Brain microvascular endothelial cell (primary cell): ENCODE measurements around the gene STK32B.

Experiments
- DNase-seq: peaks from one replicate; pipeline ENCODE4 v3.0.0-alpha.2; 2020
- H3K27ac ChIP-seq: fragments of 250-450 bp; sonication (Bioruptor Pico); 2 replicates; pipeline ENCODE4 v1.5.1; 2020; ENCODE audit warnings: mild to moderate bottlenecking, moderate library complexity
- H3K27me3 ChIP-seq: fragments of 250-450 bp; sonication (Bioruptor Pico); replicated peaks from 2 replicates; pipeline ENCODE4 v1.5.1; 2020; ENCODE audit warnings: mild to moderate bottlenecking
- H3K36me3 ChIP-seq: fragments of 250-450 bp; sonication (Bioruptor Pico); replicated peaks from 2 replicates; pipeline ENCODE4 v1.5.1; 2020; ENCODE audit warnings: mild to moderate bottlenecking
- H3K4me3 ChIP-seq: 2 replicates; pipeline ENCODE4 v1.5.1; 2011; ENCODE audit warnings: low read depth, mild to moderate bottlenecking, control low read depth, low read length, moderate library complexity
- in situ Hi-C: cut with HindIII; loops from 2 replicates; pipeline ENCODE4 v1.10.0; 2017; ENCODE audit warnings: low sequenced_read_pairs, low pct_ligation_motif_present
- TF ChIP-seq, protein P1 (sequence below): IDR thresholded peaks from 2 replicates; pipeline ENCODE4 v1.5.1; 2011; ENCODE audit warnings: low read depth, mild to moderate bottlenecking, moderate library complexity, low read length, control low read depth, inconsistent platforms; ENCODE audit errors: missing control alignments

The STK32B gene

DNA sequence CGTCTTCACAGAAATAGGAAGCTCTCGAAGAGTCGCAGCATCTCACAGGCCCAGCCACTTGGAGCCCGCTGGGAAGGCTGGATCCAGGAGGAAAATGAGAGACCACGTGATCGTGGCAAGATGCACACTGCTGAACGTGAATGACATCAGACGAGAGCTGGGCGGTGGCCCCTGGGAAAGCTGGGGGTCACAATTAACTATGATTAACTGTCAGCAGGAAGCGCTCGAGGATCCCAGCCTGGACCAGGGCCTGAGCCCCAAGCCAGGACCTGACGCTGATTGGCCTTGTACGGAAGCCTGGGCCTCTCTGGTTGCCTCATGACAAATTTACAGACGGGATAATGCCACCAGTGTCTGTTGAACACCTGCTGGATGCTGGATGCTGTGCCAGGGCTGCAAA is 335.6 kb downstream of the STK32B start:
- TF ChIP-seq, protein P1, sequence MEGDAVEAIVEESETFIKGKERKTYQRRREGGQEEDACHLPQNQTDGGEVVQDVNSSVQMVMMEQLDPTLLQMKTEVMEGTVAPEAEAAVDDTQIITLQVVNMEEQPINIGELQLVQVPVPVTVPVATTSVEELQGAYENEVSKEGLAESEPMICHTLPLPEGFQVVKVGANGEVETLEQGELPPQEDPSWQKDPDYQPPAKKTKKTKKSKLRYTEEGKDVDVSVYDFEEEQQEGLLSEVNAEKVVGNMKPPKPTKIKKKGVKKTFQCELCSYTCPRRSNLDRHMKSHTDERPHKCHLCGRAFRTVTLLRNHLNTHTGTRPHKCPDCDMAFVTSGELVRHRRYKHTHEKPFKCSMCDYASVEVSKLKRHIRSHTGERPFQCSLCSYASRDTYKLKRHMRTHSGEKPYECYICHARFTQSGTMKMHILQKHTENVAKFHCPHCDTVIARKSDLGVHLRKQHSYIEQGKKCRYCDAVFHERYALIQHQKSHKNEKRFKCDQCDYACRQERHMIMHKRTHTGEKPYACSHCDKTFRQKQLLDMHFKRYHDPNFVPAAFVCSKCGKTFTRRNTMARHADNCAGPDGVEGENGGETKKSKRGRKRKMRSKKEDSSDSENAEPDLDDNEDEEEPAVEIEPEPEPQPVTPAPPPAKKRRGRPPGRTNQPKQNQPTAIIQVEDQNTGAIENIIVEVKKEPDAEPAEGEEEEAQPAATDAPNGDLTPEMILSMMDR, result no peak
- Histone ChIP-seq H3K27ac (no peak overlapping the region), H3K36me3 (no peaks in the 10 kb centered on the region), H3K27me3 (no peaks in the 10 kb centered on the region), H3K4me3 (no peak overlapping the region)
- in situ Hi-C loops, result no loop called here
- no peak for DNase-seq

DNA sequence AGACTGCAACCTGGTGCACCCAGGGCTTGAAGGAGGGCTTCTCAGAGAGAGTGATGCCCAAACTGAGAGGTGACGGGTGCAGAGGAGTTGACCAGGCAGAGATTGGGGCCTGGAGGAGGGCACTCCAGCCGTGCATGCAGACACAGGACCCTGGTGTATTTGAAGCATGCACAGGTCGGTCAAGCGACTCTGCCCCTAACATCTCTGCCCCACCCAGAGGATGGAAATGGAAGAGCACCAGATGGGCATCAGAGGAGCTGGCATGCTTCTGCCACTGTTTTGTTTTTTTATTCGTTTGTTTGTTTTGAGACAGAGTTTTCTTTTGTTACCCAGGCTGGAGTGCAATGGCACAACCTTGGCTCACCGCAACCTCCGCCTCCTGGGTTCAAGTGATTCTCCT is 336.2 kb downstream of the STK32B start:
- no peaks in the 10 kb centered on the region for H3K36me3 ChIP-seq
- H3K27ac ChIP-seq, result no peak overlapping the region
- H3K4me3 ChIP-seq, result no peak overlapping the region
- TF ChIP-seq, protein P1, result peak; percentile 27
- no peak for DNase-seq
- in situ Hi-C loops, result no loop called here
- H3K27me3 ChIP-seq, result no peaks in the 10 kb centered on the region

DNA sequence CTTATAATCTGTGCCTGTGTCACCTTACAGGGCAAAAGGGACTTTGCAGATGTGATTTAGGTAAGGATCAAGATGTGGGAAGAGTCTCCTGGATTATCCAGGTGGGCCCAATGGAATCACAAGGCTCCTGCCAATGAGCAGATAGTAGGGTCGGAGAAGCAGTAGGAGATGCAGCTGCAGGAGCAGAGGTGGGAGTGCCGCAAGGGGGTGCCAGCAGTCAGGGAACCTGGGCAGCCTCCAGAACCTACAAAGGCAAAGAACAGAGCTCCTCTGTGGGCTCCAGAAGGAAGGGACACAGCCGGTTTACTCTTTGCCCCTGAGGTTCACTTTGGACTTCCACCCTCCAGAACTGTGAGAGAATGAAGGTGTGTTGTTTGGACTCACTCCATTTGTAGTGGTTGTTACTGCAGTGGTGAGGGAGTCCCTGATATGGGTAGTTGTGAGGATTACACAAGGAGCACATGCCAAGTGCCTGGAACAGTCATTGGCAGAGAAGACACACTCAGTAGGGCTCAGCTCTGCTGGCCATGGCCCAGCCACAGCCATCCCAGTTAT is 338.6 kb downstream of the STK32B start:
- Histone ChIP-seq H3K27me3 (no peaks in the 10 kb centered on the region), H3K4me3 (no peak overlapping the region), H3K36me3 (no peaks in the 10 kb centered on the region), H3K27ac (no peak overlapping the region)
- TF ChIP-seq, protein P1, result no peak
- DNase-seq, result no peak
- in situ Hi-C loops, result no loop called here

DNA sequence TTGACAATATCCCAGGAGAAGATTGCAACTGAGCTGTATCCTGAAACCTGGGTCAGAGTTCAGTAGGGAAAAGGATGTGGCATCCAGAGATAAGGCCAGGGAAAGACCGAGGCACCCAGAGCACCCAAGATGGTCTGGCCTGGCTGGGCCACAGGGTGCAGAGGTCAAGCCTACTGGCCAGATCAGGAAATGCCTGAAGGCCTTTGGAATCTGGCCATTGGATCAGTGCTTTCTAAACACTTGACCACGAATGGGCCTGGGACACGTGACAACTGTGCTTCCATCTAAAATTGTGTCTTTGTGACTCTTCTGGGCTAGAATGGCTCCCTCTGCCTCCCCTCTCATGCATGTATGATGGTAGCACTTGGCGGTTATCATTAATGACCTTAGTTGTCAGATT is 340.2 kb downstream of the STK32B start:
- Histone ChIP-seq H3K36me3 (no peaks in the 10 kb centered on the region), H3K27me3 (no peaks in the 10 kb centered on the region), H3K27ac (no peak overlapping the region), H3K4me3 (no peak overlapping the region)
- in situ Hi-C loops, result no loop called here
- TF ChIP-seq, protein P1, result peak; percentile 4
- no peak for DNase-seq

DNA sequence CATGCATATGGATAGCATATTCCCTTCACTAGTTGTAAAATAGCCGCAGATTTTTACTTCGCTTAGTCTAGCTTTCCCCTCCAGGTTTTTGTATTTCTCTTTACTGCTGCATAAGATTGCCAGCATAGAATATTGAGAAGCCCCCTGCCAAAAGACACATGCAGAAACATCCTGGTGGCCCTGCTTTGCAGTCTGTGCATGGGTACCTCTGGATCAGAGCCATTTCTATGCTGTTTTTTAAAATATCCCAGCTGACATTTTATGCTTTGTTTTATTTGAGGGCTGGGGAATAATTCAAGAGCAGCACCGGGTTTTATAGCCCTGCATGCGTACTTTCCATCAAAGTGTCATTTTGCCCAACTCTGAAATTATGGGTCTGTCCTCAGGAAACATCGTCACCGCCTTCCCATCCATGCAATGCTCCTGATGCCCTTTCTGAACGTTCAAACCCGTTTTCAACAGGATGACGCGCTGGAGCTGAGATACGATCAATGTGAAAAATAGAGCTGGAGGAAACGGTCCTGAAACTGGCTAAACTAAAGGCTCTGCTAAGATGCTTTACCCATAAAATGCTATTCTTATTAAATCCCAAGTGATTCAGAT is 342.7 kb downstream of the STK32B start:
- TF ChIP-seq, protein P1, result no peak
- in situ Hi-C loops, result no loop called here
- H3K27me3 ChIP-seq, result no peaks in the 10 kb centered on the region
- H3K4me3 ChIP-seq, result no peak overlapping the region
- H3K36me3 ChIP-seq, result no peaks in the 10 kb centered on the region
- H3K27ac ChIP-seq, result no peak overlapping the region
- DNase-seq, result no peak

DNA sequence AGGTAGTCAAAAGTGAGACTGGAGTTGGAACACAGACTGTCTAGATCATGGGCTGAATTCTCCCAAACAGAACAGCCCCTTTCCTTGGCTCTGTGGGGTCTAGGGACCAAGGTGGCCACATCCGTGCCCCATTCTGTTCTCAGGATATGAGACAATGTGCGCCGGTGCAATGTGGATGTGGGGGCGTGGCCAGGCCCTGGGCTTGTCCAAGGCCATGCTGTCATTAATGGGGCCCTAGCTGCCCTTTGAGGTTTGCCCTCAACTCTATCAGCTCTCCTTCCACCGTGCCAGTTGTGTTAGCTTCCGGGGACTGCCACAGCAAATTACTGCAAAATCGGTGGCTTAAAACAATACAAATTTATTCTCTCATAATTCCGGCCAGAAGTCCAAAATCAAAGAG is 344.5 kb downstream of the STK32B start:
- Histone ChIP-seq H3K27me3 (no peaks in the 10 kb centered on the region), H3K4me3 (no peak overlapping the region), H3K36me3 (no peaks in the 10 kb centered on the region), H3K27ac (no peak overlapping the region)
- in situ Hi-C loops, result no loop called here
- DNase-seq, result no peak
- TF ChIP-seq, protein P1, result no peak
